Transverse colon (tissue), 4 donors: ENCODE measurements around the gene XRCC5. TPM values are rescaled to one million over a fixed set of nuclear protein-coding genes. Genes with fewer than 3 reads are reported as not detected.

Source experiments
- DNase-seq: peaks from one replicate; pipeline ENCODE4 v3.0.0-alpha.2; 2019
- H3K27ac ChIP-seq, 4 donors: fragments of 200-600 bp; sonication (generic); 2 replicates each; pipeline ENCODE4 v1.5.1; 2016 to 2018; ENCODE audit warnings: inconsistent platforms in 4 of 4
- H3K27me3 ChIP-seq: fragments of 200-600 bp; sonication (generic); 2 replicates; pipeline ENCODE4 v1.5.1; 2017; ENCODE audit warnings: inconsistent platforms
- H3K36me3 ChIP-seq, 4 donors: fragments of 200-600 bp; sonication (generic); 2 replicates each; pipeline ENCODE4 v1.5.1; 2017 to 2019; ENCODE audit warnings: inconsistent platforms in 4 of 4
- H3K4me1 ChIP-seq, 4 donors: fragments of 200-600 bp; sonication (generic); 2 replicates each; pipeline ENCODE4 v1.5.1; 2017 to 2020; ENCODE audit warnings: inconsistent platforms in 4 of 4
- H3K4me3 ChIP-seq, 4 donors: fragments of 200-600 bp; sonication (generic); 1 replicate in 1 of 4; 2 replicates in 3 of 4; pipeline versions ENCODE4 v1.5.1 to v1.6.1; 2017 to 2019; ENCODE audit warnings: inconsistent platforms in 4 of 4
- H3K9me3 ChIP-seq, 2 donors: fragments of 200-600 bp; sonication (generic); 2 replicates each; pipeline ENCODE4 v1.5.1; 2017 to 2019; ENCODE audit warnings: inconsistent platforms in 2 of 2
- CTCF ChIP-seq, 5 experiments: fragments of 200-600 bp in 3 of 5; fragments of 450-650 bp in 2 of 5; sonication (generic) in 3 of 5; IDR thresholded peaks; 1 replicate in 2 of 5; 2 replicates in 3 of 5; pipeline ENCODE4 v1.5.1; 2016 to 2017; ENCODE audit warnings: antibody characterized with exemption in 5 of 5, inconsistent platforms in 3 of 5, mild to moderate bottlenecking in 2 of 5, moderate library complexity in 1 of 5
- EP300 ChIP-seq: sonication (generic); formaldehyde crosslinking; IDR thresholded peaks from one replicate; pipeline ENCODE4 v1.6.1; 2017; ENCODE audit warnings: antibody characterized with exemption, low read depth
- POLR2A ChIP-seq: fragments of 450-650 bp; IDR thresholded peaks from one replicate; pipeline ENCODE4 v1.6.1; 2016; ENCODE audit warnings: antibody characterized with exemption, mild to moderate bottlenecking, moderate library complexity
- POLR2AphosphoS5 ChIP-seq, 3 donors: sonication (generic); formaldehyde crosslinking; IDR thresholded peaks; one replicate each; pipeline ENCODE4 v1.6.1; 2016; ENCODE audit warnings: antibody characterized with exemption in 3 of 3
- WGBS, 2 donors: methylation state at CpG; one replicate each; pipeline ENCODE4 v1.1.5; 2018; ENCODE audit warnings: low coverage in 1 of 2; 5-methylcytosine and 5-hydroxymethylcytosine counted together
- in situ Hi-C, 4 donors: fragments of 200-750 bp; cut with MboI; loops; one replicate each; pipeline versions ENCODE4 v1.15.0 to v1.15.1; 2017; ENCODE audit warnings: low sequenced_read_pairs in 3 of 4, low pct_ligation_motif_present in 1 of 4, low pct_unique_long_range_greater_than_20kb in 1 of 4
- intact Hi-C: fragments of 100-400 bp; cut with DNase I; formaldehyde crosslinking; loops from one replicate; pipeline ENCODE4 v1.15.1; 2023; ENCODE audit warnings: low total_unique reads
- total RNA-seq, 4 donors: library from RNA; depleted of rRNA; stranded (reverse); fragments of >200 nt; gene quantifications; one replicate each; pipeline ENCODE4 v1.1.0, GENCODE V29; 2016

The XRCC5 gene
- total RNA-seq, 4 donors from 2014 or later: 75.6 to 120 (median 101) TPM

- DNase-seq: no peak
- Histone ChIP-seq H3K27me3 (no peaks in the 10 kb centered on the region), H3K36me3 (peaks cover 0 to 24% (median 3%) of the 10 kb centered on the region in 4 donors), H3K4me3 (peak overlapping the region in 1 of 4 donors; percentile 98), H3K27ac (peak overlapping the region; percentile 89 to 97 (median 94)), H3K9me3 (no peaks in the 10 kb centered on the region), H3K4me1 (peaks cover 10 to 49% (median 28%) of the 10 kb centered on the region in 4 donors)
- WGBS, 2 donors: 0 to 7% methylated on average over 1 of the region's 1 CpG
- no peak for TF ChIP-seq CTCF (IDR thresholded peaks at IDR 0.05)
- no peak for TF ChIP-seq POLR2A
- TF ChIP-seq POLR2AphosphoS5 (IDR thresholded peaks at IDR 0.05): no peak
- TF ChIP-seq EP300: no peak
- intact Hi-C loops (no loop called here), in situ Hi-C loops (loop anchor here in 2 of 4 donors (25.0 kb wide), 1 partner anchor 302 kb away; the partner anchor contains the start of gene SMARCAL1 (in 2 of the 2))
These were observed 1.5 kb downstream of the XRCC5 start for GRCh38 chr2:216110620-216111019.

GRCh38 chr2:216111122-216111521, 2.0 kb downstream of the XRCC5 start:
- in situ Hi-C loops: loop anchor here in 2 of 4 donors (25.0 kb wide), 1 partner anchor 301 kb away; the partner anchor contains the start of gene SMARCAL1 (in 2 of the 2)

GRCh38 chr2:216112926-216113325, 3.8 kb downstream of the XRCC5 start:
- no peaks in the 10 kb centered on the region for H3K27me3 ChIP-seq
- peaks cover 14 to 57% (median 29%) of the 10 kb centered on the region in 4 donors for H3K4me1 ChIP-seq
- TF ChIP-seq EP300 (no peak), POLR2AphosphoS5 (IDR thresholded peaks at IDR 0.05) (no peak), POLR2A (no peak), CTCF (IDR thresholded peaks at IDR 0.05) (no peak)
- H3K4me3 ChIP-seq: no peak overlapping the region
- no peak for DNase-seq
- no peaks in the 10 kb centered on the region for H3K9me3 ChIP-seq
- peaks cover 0 to 24% (median 5%) of the 10 kb centered on the region in 4 donors for H3K36me3 ChIP-seq
- in situ Hi-C loops: loop anchor here in 2 of 4 donors (25.0 kb wide), 1 partner anchor 299 kb away; the partner anchor contains the start of gene SMARCAL1 (in 2 of the 2)
- H3K27ac ChIP-seq: no peak overlapping the region
- 67 to 73% methylated on average over 2 to 4 of the region's 4 CpGs for WGBS, 2 donors
- intact Hi-C loops: no loop called here

More at GRCh38 chr2:216111122-216111521, 2.0 kb downstream of the XRCC5 start:
- no peak for TF ChIP-seq POLR2AphosphoS5 (IDR thresholded peaks at IDR 0.05)
- TF ChIP-seq POLR2A: no peak
- no peak for TF ChIP-seq EP300
- TF ChIP-seq CTCF (IDR thresholded peaks at IDR 0.05): no peak
- no peaks in the 10 kb centered on the region for H3K9me3 ChIP-seq
- DNase-seq: no peak
- peaks cover 0 to 24% (median 3%) of the 10 kb centered on the region in 4 donors for H3K36me3 ChIP-seq
- H3K4me3 ChIP-seq: peak overlapping the region in 1 of 4 donors; percentile 98
- H3K4me1 ChIP-seq: peaks cover 14 to 50% (median 29%) of the 10 kb centered on the region in 4 donors
- intact Hi-C loops: no loop called here
- H3K27ac ChIP-seq: peak overlapping the region in 2 of 4 donors; percentile 95 to 97
- no peaks in the 10 kb centered on the region for H3K27me3 ChIP-seq
- 85 to 90% methylated on average over 5 to 7 of the region's 7 CpGs for WGBS, 2 donors

DNA sequence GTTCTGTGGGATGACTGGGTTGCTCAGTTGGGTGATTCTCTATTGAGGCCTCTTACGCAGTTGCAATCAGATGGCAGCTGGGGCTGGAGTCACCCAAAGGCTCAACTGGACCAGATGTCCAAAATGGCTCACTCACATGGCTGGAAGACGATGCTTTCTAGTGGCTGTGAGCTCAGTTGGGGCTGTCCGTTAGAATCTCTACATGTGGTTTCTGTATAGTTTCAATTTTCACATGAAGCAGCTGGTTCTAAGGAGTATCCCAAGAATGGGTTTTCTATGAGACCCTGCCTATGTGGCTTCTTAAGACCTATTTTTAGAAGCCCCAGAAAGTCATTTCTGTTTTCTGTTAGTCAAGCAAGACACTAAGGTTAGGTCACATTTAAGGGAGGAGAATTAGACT, 4.4 kb downstream of the XRCC5 start:
- no peak overlapping the region for H3K4me3 ChIP-seq
- H3K9me3 ChIP-seq: no peaks in the 10 kb centered on the region
- DNase-seq: no peak
- peaks cover 14 to 53% (median 25%) of the 10 kb centered on the region in 4 donors for H3K4me1 ChIP-seq
- peaks cover 0 to 24% (median 5%) of the 10 kb centered on the region in 4 donors for H3K36me3 ChIP-seq
- in situ Hi-C loops (loop anchor here in 2 of 4 donors (25.0 kb wide), 1 partner anchor 299 kb away; the partner anchor contains the start of gene SMARCAL1 (in 2 of the 2)), intact Hi-C loops (no loop called here)
- peak overlapping the region in 1 of 4 donors; percentile 66 for H3K27ac ChIP-seq
- TF ChIP-seq POLR2A: no peak
- no peak for TF ChIP-seq CTCF (IDR thresholded peaks at IDR 0.05)
- TF ChIP-seq POLR2AphosphoS5 (IDR thresholded peaks at IDR 0.05): no peak
- TF ChIP-seq EP300: no peak
- no peaks in the 10 kb centered on the region for H3K27me3 ChIP-seq
- WGBS, 2 donors: 64 to 100% methylated on average over 2 to 3 of the region's 3 CpGs
